Measurements from ENCODE around the gene UBP1.
A peak's percentile ranks its signal among the peaks of the same experiment; 100 is the strongest.
"Not testable (repeated sequence)": the region's sequence is repeated elsewhere in the genome, so short reads cannot be mapped to it uniquely, and the experiment has no call there.

Gene UBP1

GRCh38 chr3:33392144-33392543, 48.1 kb downstream of the UBP1 start:
- no peak for DNase-seq (ENCODE audit: low read depth, low spot score)

GRCh38 chr3:33391255-33391995, 48.8 kb downstream of the UBP1 start:
- DNase-seq (ENCODE audit: low read depth, low spot score): no peak

GRCh38 chr3:33389908-33390307, 50.3 kb downstream of the UBP1 start:
- no peak for DNase-seq (ENCODE audit: low read depth, low spot score)

DNA sequence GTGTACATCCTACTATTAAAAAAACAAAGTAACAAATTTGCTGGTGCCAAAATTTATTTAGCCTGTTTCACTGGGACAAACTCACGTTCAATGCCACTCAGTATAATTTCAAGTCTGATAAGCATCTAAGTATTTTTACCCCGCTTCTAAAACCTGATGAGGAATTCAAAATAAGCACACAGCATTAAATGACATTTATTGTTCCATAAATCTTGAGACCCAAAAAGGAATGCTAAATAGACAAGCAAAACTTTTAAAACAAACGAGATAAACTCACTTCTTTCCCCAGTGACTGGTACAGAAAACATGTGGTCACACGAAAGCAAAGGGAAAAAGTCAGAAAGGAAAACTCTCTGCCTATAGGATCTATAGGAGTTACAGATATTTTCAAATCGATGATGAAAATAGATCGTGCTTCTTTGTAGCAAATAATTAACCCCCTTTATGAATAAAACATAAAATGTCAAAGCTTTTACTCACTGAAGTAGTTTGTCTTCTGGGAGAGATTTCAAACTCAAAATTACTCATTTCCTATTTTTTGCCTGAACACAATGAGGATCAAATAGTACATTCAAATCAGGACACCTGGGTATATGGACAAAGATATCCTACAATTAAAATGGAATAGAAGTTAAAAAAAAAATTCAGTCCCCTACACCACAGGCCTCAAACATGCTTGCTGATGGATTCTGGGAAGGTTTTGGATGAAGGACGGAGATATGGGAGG, 51.7 kb downstream of the UBP1 start:
- DNase-seq (ENCODE audit: low read depth, low spot score): no peak

GRCh38 chr3:33386631-33387030, 53.6 kb downstream of the UBP1 start:
- DNase-seq (ENCODE audit: low read depth, low spot score): no peak

DNA sequence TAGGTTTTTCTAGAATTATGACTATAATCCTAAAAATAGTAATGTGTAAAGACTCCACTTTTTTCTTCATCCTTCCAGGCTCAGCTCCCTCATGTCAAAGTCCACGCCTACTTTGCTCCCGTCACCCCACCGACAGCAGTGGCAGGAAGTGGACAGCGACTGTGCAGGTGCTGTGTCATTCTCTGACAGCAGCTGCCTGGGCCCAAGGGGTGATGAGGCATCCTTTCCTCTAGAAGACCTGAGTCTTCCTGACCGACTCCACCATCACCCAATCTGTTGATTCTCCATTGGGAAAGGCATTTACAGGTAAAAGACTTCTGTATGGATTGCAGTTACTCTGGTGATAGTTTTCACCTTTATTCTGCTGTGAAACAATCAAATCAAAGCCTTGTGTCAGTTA, 54.8 kb downstream of the UBP1 start:
- DNase-seq (ENCODE audit: low read depth, low spot score): no peak

- no peak for DNase-seq (ENCODE audit: low read depth, low spot score)
Measured at GRCh38 chr3:33383951-33384350, 56.3 kb downstream of the UBP1 start.

DNA sequence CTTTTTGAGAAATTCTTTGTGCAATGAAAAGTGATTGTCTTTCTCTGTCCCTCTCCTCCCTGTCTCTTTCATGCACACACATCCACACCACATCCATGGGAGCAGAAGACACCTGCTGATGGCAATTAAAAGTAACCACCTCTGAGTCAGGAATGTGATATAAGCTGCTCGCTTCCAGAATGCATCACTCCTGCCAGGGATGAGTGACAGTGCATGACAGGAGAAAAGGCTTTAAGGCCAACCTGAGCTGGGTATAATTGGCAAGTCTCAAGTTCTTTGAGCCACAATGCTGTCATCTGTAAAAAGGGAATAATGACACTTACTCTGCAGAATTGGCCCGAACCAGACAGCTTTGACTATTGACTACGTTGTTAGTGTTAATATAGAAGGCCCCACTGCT, 59.6 kb downstream of the UBP1 start:
- no peak for DNase-seq (ENCODE audit: low read depth, low spot score)

GRCh38 chr3:33377931-33378330, 62.3 kb downstream of the UBP1 start:
- no peak for DNase-seq (ENCODE audit: low read depth, low spot score)

DNA sequence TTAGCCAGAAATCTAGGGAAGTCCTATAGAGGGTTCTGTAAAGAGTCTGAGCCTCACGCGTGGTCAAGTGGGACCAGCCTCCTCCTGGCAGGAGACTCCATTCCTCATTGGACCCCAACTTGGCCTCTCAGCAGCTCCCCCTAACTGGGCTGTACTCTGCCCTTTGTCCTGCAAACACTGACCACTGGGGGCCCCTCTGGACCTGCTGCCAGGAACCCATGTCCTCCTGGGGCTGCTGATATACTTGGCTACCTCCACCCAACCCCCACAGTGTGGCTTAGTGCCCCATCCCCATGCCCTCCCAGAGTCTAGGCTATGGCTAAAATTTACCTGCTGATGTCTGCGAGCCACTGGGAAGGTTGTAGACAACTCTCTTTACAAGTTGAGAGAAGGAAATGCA, 62.7 kb downstream of the UBP1 start:
- no peak for DNase-seq (ENCODE audit: low read depth, low spot score)

GRCh38 chr3:33373082-33373437, 67.1 kb downstream of the UBP1 start:
- no peak for DNase-seq (ENCODE audit: low read depth, low spot score)

- peak; percentile 80 for DNase-seq (ENCODE audit: low read depth, low spot score)
Measured at GRCh38 chr3:33372218-33373081, 67.8 kb downstream of the UBP1 start.

GRCh38 chr3:33364531-33365128, 75.6 kb downstream of the UBP1 start:
- DNase-seq (ENCODE audit: low read depth, low spot score): peak; percentile 64

- DNase-seq (ENCODE audit: low read depth, low spot score): no peak
Measured at GRCh38 chr3:33364060-33364459, 76.1 kb downstream of the UBP1 start.

DNA sequence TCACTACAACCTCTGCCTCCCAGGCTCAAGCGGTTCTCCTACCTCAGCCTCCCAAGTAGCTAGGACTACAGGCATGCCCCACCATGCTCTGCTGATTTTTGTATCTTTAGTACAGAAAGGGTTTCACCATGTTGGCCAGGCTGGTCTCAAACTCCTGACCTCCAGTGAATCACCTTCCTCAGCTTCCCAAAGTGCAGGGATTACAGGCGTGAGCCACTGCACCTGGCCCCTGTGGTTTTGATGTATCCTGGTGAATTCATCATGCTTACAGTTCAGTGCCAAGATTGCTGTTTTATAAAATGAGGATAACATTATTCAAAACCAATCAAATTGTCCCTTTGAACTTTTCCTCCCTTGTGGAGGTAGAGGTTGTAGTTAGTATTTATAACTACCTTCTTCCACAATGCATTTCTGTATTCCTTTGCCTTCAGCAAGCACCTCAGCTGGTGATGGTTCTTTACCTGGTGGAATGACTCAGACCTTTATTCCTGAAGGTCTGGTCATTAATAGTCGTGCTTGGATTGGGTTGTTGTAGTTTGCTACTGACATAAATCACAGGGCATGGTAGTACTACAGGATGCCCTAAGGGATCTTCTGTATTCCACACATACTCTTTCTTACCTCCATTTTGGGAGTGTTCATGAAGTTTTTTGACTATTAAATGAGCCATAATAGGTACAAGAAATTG, 76.9 kb downstream of the UBP1 start:
- DNase-seq (ENCODE audit: low read depth, low spot score): no peak

- peak; percentile 56 for DNase-seq (ENCODE audit: low read depth, low spot score)
Measured at GRCh38 chr3:33360136-33360825, 79.9 kb downstream of the UBP1 start.

DNA sequence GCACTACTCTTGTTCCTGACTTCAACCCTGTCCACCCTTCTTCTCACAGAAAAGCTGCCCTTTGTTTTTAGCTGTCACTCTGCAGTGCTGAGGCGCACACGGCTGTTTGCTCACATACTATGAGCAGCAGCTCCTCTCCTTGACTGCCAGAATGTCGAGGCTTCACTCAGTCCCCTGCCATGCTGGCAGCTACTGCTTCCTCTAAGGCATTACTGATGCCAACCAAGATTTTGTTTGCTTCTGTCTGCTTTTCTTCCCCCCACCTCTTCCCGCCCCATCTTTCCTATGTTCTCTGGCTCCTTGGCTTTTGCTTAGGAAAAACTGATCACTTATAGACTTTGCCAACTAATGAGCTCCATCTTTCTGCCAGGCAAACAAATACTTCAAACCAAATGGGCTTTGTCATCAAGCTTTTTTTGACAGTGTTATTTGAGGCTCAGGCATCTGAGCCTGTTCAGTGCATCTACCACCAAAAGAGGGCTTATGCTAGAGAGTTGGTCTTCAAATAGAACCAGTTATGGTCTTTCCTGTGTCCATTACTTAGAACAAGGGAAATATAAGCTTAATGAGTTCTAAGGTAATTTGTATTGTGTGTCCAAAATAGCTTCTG, 81.9 kb downstream of the UBP1 start:
- no peak for DNase-seq (ENCODE audit: low read depth, low spot score)

DNA sequence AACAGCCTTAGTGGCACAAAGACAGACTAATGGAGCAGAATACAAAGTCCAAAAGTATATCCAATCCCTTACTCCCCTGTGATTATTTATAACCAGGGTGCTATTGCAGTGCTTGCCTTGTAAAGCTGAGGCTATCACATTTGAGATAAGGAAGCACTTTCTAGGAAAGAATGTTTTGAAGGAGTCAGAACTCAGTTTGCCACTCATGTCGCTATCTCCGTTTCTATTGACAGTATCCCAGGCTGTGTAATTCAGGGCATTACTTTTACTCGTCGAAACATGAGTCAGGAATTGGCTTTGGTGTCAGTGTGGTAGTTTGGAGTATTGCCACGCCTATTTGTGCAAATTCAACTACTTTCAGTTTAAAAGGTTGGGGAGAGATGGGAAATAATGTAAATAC, 84.6 kb downstream of the UBP1 start:
- peak; percentile 75 for DNase-seq (ENCODE audit: low read depth, low spot score)

DNA sequence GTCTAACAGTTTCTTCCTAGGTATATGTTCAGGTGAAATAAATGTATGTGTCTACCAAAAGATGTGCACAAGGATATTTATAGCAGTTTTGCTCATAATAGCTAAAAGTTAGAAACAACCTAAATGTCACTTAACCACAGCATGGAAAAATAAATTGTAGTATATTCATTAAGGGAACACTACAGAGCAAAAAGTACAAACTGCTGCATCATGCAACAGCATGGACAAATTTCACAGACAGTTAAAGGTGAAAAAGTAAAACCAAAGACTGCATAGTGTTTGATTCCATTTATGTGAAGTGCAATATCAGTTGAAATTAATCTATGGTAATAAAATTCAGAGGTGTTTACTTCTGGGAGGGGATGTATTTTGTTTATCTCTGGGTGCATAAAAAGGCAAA, 100.4 kb downstream of the UBP1 start:
- DNase-seq (ENCODE audit: low read depth, low spot score): no peak

DNA sequence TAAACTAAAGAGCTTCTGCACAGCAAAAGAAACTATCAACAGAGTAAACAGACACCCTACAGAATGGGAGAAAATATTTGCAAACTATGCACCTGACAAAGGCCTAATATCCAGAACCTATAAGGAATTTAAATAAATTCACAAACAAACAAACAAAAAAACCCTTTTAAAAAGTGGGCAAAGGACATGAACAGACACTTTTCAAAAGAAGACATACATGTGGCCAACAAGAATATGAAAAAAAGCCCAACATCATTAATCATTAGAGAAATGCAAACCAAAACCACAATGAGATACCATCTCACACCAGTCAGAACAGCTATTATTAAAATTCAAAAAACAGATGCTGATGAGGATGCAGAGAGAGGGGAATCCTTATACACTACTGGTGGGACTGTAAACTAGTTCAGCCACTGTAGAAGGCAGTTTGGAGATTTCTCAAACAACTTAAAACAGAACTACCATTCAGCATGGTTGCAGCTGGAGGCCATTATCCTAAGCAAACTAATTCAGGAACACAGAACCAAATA, 101.2 kb downstream of the UBP1 start:
- DNase-seq (ENCODE audit: low read depth, low spot score): not testable (repeated sequence)

All from astrocyte of the hippocampus (primary cell).